ENCODE results near the gene CDH5. TPM values are rescaled to one million over a fixed set of nuclear protein-coding genes. Genes with fewer than 3 reads are reported as not detected.
A peak's percentile ranks its signal among the peaks of the same experiment; 100 is the strongest.

Gene CDH5
- total and polyA plus RNA-seq, 5 donors from 2014 or later: not detected

DNA sequence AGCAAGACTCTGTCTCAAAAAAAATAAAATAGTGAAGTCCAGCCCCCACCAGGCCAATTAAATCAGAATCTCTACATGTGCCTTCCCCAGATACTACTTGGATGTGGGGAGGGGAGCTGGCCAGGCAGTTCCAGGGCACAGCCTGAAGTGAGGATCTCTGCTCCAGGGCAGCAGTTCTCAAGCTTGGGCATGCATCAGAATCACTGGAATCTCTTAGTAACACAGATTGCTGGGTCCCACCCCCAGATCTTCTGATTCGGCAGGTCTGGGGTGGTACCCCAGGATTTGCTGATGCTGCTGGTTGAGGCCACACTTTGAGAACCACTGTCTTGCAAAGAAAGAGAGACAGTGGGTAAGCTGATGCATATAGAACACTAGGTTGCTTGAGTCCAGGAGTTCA lies 8.3 kb upstream of the CDH5 start:
- peaks cover 0 to 3% (median 0%) of the 10 kb centered on the region in 4 donors for H3K4me1 Mint-ChIP-seq
- no peaks in the 10 kb centered on the region for H3K4me1 ChIP-seq (ENCODE audit: control insufficient read depth, insufficient read depth, low read length, poor library complexity, severe bottlenecking)
- no peaks in the 10 kb centered on the region for H3K36me3 Mint-ChIP-seq
- no peak for ATAC-seq (ENCODE audit: low read depth in 2 of 2)
- peaks cover 35% of the 10 kb centered on the region for H3K27me3 Mint-ChIP-seq
- no peak overlapping the region for H3K4me3 Mint-ChIP-seq
- H3K27ac Mint-ChIP-seq: no peak overlapping the region
- no peaks in the 10 kb centered on the region for H3K9me3 ChIP-seq (ENCODE audit: control insufficient read depth in 2 of 2, low read length in 2 of 2)
- H3K4me3 ChIP-seq (ENCODE audit: low read depth, low read length): no peak overlapping the region
- no peaks in the 10 kb centered on the region for H3K36me3 ChIP-seq (ENCODE audit: control insufficient read depth, insufficient read depth, low read length)
- H3K27me3 ChIP-seq (ENCODE audit: control insufficient read depth, insufficient read depth, low read length): no peaks in the 10 kb centered on the region
- peaks cover 0 to 2% (median 0%) of the 10 kb centered on the region in 7 donors for H3K9me3 Mint-ChIP-seq
- H3K27ac ChIP-seq (ENCODE audit: insufficient read depth, low read length, poor library complexity, severe bottlenecking): no peak overlapping the region
- DNase-seq: no peak

DNA sequence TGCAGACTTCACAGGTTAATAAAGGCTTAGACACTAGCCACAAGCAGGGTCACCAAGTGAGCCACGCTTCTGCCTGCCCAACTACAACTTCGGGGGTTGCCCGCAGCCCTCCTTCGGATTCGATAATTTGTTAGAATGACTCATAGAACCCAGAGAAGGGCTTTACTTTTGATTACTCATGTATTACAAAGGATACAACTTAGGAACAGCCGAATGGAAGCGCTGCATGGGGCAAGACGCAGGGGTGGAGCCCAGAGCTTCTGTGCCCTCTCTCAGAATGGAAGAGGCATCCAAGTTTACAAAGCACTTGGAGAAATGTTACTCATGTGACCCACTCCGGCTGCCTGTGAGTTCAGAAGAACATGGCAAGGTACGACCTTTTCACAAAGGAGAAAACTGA lies 7.5 kb upstream of the CDH5 start:
- Mint-ChIP-seq H3K4me3 (no peak overlapping the region), H3K27me3 (peaks cover 30% of the 10 kb centered on the region), H3K4me1 (peaks cover 0 to 3% (median 0%) of the 10 kb centered on the region in 4 donors), H3K27ac (no peak overlapping the region), H3K36me3 (no peaks in the 10 kb centered on the region), H3K9me3 (peaks cover 0 to 2% (median 0%) of the 10 kb centered on the region in 7 donors)
- Histone ChIP-seq H3K4me1 (ENCODE audit: control insufficient read depth, insufficient read depth, low read length, poor library complexity, severe bottlenecking) (no peaks in the 10 kb centered on the region), H3K36me3 (ENCODE audit: control insufficient read depth, insufficient read depth, low read length) (no peaks in the 10 kb centered on the region), H3K27ac (ENCODE audit: insufficient read depth, low read length, poor library complexity, severe bottlenecking) (no peak overlapping the region), H3K27me3 (ENCODE audit: control insufficient read depth, insufficient read depth, low read length) (peaks cover 4% of the 10 kb centered on the region), H3K9me3 (ENCODE audit: control insufficient read depth in 2 of 2, low read length in 2 of 2) (no peaks in the 10 kb centered on the region), H3K4me3 (ENCODE audit: low read depth, low read length) (no peak overlapping the region)
- DNase-seq (no peak), ATAC-seq (ENCODE audit: low read depth in 2 of 2) (no peak)

DNA sequence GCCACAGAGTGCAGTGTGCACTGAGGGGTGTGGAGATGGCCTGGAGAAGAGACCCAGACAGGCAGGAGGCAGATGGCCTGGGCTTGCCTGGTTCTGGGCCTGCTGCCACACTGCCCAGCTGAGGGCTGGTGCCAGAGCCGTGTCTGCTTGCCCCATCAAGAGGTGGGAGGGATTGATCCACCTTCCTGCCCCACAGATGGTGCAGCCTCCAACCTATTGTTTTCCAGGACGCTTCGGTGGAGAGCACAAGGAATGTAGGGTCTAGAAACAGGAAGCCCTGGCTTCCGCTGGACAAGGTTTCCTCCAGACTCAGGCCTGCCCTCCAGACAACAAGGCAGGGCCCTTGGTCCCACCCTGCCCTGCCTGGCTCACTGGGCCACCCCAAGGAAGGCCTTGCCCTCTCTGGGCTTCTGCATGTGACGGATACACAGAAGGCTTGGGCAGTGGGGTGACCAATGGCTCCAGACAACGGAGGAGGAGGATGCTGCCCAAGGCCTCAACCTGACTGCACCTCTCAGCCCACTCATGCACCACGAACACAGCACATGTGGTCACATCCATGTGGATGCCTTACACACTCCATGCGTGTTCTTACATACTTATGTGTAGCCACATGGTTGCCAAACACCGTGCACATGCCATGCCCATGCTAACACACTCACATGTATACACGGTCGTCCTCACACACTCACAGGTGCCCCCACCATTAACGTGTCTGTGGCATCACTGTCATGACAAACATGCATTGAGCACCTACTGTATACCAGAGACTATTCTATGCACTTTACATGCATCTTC lies 6.5 kb upstream of the CDH5 start:
- H3K27ac Mint-ChIP-seq: no peak overlapping the region
- Histone ChIP-seq H3K4me3 (ENCODE audit: low read depth, low read length) (no peak overlapping the region), H3K27ac (ENCODE audit: insufficient read depth, low read length, poor library complexity, severe bottlenecking) (no peak overlapping the region), H3K9me3 (ENCODE audit: control insufficient read depth in 2 of 2, low read length in 2 of 2) (no peaks in the 10 kb centered on the region), H3K4me1 (ENCODE audit: control insufficient read depth, insufficient read depth, low read length, poor library complexity, severe bottlenecking) (no peaks in the 10 kb centered on the region), H3K36me3 (ENCODE audit: control insufficient read depth, insufficient read depth, low read length) (no peaks in the 10 kb centered on the region), H3K27me3 (ENCODE audit: control insufficient read depth, insufficient read depth, low read length) (peaks cover 4% of the 10 kb centered on the region)
- H3K4me3 Mint-ChIP-seq: no peak overlapping the region
- DNase-seq (no peak), ATAC-seq (ENCODE audit: low read depth in 2 of 2) (no peak)
- H3K27me3 Mint-ChIP-seq: peaks cover 29% of the 10 kb centered on the region
- peaks cover 0 to 3% (median 0%) of the 10 kb centered on the region in 4 donors for H3K4me1 Mint-ChIP-seq
- H3K9me3 Mint-ChIP-seq: peaks cover 0 to 2% (median 0%) of the 10 kb centered on the region in 7 donors
- no peaks in the 10 kb centered on the region for H3K36me3 Mint-ChIP-seq

DNA sequence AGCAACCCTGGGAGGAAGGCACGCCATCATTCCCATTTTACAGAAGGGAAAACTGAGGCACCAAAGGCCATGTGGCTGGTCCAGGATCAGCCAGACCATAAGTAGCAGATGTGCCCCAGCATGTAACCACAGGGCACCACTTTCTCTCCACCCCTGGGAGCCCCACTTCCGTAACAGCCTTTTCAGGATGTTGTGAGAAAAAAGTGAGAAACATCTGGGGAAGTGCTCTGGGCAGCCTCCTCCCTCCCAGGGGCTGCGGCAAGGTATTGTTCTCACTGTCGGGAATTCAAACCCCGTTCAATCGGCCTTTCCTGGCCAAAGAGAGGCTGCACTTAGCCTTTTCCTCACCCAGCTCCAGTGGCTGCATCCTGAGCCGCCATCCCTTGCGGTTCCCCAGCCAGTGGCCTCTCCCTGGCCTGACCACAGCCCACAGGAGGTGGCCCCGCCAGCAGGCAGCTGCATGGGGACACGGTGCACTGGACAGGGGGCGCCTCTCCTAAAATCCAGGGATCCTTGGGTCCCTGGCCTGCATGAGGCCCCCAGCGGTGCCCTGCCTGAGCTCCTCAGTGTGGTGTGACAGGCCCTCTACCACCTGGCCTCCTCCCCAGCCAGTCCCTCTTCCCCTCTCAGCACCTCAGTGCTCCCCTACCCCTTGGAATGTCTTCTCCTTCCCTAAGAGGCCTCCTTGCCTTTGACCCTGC lies 5.7 kb upstream of the CDH5 start:
- H3K27ac ChIP-seq (ENCODE audit: insufficient read depth, low read length, poor library complexity, severe bottlenecking): no peak overlapping the region
- Mint-ChIP-seq H3K27me3 (peaks cover 36% of the 10 kb centered on the region), H3K36me3 (no peaks in the 10 kb centered on the region), H3K27ac (no peak overlapping the region), H3K4me3 (no peak overlapping the region), H3K4me1 (peaks cover 0 to 3% (median 0%) of the 10 kb centered on the region in 4 donors), H3K9me3 (peaks cover 0 to 2% (median 0%) of the 10 kb centered on the region in 7 donors)
- H3K27me3 ChIP-seq (ENCODE audit: control insufficient read depth, insufficient read depth, low read length): peaks cover 5% of the 10 kb centered on the region
- H3K9me3 ChIP-seq (ENCODE audit: control insufficient read depth in 2 of 2, low read length in 2 of 2): no peaks in the 10 kb centered on the region
- H3K4me1 ChIP-seq (ENCODE audit: control insufficient read depth, insufficient read depth, low read length, poor library complexity, severe bottlenecking): no peaks in the 10 kb centered on the region
- H3K36me3 ChIP-seq (ENCODE audit: control insufficient read depth, insufficient read depth, low read length): no peaks in the 10 kb centered on the region
- no peak overlapping the region for H3K4me3 ChIP-seq (ENCODE audit: low read depth, low read length)
- no peak for ATAC-seq (ENCODE audit: low read depth in 2 of 2)
- DNase-seq: no peak

DNA sequence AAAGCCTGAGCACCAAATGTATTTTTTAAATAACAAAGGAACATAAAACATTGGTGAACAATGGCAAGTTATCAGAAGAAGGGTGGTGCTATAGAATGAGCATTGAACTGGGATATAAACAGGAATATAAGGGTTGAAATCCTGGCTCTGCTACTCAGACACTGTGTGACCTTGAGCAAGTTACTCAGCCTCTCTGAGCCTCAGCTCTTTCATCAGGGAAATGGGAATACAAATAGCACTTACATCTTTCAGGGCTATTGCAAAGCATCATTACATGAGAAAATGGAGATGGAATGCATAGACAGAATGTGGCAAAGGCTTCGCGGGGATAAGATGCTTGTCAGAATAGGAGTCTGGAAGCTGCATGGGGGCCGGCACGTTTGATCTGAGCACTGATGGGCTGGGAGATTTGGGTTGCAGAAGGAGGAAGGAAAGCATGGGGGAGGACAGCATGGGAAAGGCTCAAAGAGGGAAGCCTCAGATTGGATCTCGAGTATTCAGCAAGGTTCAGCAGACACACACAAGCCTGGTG lies 4.8 kb upstream of the CDH5 start:
- H3K27me3 ChIP-seq (ENCODE audit: control insufficient read depth, insufficient read depth, low read length): peaks cover 8% of the 10 kb centered on the region
- ATAC-seq (ENCODE audit: low read depth in 2 of 2) (no peak), DNase-seq (no peak)
- H3K4me3 ChIP-seq (ENCODE audit: low read depth, low read length): no peak overlapping the region
- Mint-ChIP-seq H3K27ac (peak overlapping the region in 1 of 3 donors; percentile 55), H3K9me3 (peaks cover 0 to 2% (median 0%) of the 10 kb centered on the region in 7 donors), H3K4me3 (no peak overlapping the region), H3K4me1 (peaks cover 0 to 3% (median 0%) of the 10 kb centered on the region in 4 donors), H3K36me3 (no peaks in the 10 kb centered on the region), H3K27me3 (peaks cover 28% of the 10 kb centered on the region)
- no peak overlapping the region for H3K27ac ChIP-seq (ENCODE audit: insufficient read depth, low read length, poor library complexity, severe bottlenecking)
- H3K4me1 ChIP-seq (ENCODE audit: control insufficient read depth, insufficient read depth, low read length, poor library complexity, severe bottlenecking): no peaks in the 10 kb centered on the region
- no peaks in the 10 kb centered on the region for H3K36me3 ChIP-seq (ENCODE audit: control insufficient read depth, insufficient read depth, low read length)
- no peaks in the 10 kb centered on the region for H3K9me3 ChIP-seq (ENCODE audit: control insufficient read depth in 2 of 2, low read length in 2 of 2)

DNA sequence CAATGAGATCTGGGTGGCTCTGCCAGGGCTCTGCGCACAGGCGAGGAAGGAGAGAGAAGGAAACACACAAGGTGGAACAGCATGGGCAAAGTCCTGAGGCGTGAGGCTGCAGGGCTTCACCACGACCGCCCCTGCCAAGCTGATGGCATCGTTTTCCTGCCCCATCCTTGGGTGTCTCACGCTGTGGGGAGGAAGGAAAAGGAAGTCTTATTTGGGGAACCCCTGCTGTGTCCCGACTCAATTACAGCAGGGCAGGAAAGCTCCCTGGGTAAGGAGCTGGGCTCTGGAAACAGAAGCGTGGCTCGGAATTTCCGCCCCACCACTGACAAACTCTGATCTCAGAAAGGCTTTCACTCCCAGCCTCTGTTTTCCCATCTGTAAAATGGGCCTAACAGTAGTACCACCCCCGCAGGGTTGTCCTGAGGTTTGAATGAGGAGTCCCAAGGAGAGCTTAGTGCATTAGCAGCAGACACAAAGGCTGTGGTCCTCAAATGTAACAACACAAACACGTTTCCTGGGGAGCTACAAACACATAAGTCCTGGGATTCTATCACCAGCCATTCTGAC lies 3.2 kb upstream of the CDH5 start:
- H3K4me3 Mint-ChIP-seq: no peak overlapping the region
- no peak for ATAC-seq (ENCODE audit: low read depth in 2 of 2)
- H3K4me1 Mint-ChIP-seq: no peaks in the 10 kb centered on the region
- Histone ChIP-seq H3K4me3 (ENCODE audit: low read depth, low read length) (no peak overlapping the region), H3K27me3 (ENCODE audit: control insufficient read depth, insufficient read depth, low read length) (peaks cover 8% of the 10 kb centered on the region), H3K4me1 (ENCODE audit: control insufficient read depth, insufficient read depth, low read length, poor library complexity, severe bottlenecking) (no peaks in the 10 kb centered on the region), H3K27ac (ENCODE audit: insufficient read depth, low read length, poor library complexity, severe bottlenecking) (no peak overlapping the region), H3K9me3 (ENCODE audit: control insufficient read depth in 2 of 2, low read length in 2 of 2) (no peaks in the 10 kb centered on the region), H3K36me3 (ENCODE audit: control insufficient read depth, insufficient read depth, low read length) (no peaks in the 10 kb centered on the region)
- DNase-seq: no peak
- peaks cover 25% of the 10 kb centered on the region for H3K27me3 Mint-ChIP-seq
- peak overlapping the region in 1 of 3 donors; percentile 95 for H3K27ac Mint-ChIP-seq
- H3K36me3 Mint-ChIP-seq: no peaks in the 10 kb centered on the region
- H3K9me3 Mint-ChIP-seq: peaks cover 0 to 2% (median 0%) of the 10 kb centered on the region in 7 donors

DNA sequence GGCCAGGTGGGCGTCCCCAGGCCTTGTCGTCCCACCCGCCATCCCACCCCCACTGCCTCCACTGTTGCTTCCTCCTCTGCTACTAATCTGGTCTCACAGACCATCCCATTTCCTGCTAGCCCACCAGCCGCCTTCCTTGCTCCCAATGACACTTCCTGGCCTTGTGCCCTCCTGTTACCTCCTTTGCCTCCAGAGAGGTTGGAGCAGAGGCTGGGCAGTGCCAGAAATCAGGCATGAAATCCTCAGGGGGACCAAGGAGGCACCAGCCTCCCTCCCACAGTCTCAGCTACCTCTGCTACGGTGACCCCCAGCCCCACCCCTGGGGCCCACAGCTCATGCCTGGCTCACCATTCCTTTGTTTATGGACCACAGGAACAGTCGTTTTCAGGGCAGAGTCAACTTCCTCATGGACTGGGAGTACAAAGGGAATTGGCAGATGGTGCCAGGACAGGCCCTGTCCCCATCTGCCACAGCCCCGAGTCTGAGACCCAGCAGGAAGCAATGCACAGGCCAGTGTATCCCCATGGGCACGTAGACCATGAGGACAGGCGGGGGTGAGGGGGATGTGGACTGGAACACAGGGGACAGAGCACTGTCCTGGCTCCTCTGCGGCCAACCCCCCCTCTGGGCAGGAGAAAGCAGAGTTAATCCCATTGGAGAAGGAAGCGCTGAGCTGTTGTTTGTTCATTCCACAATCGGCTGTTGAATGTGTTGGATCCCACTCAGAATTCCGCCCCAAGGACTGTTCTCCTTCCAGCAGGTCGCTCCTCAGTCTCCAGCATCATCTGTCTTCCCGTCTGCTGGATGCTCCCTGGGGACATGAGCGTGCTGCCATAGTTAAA lies 2.2 kb upstream of the CDH5 start:
- H3K27ac Mint-ChIP-seq: no peak overlapping the region

More for the DNA sequence above, 2.2 kb upstream of the CDH5 start:
- H3K9me3 Mint-ChIP-seq: peaks cover 0 to 2% (median 0%) of the 10 kb centered on the region in 7 donors
- no peak for DNase-seq
- H3K27me3 Mint-ChIP-seq: peaks cover 25% of the 10 kb centered on the region
- no peak overlapping the region for H3K4me3 Mint-ChIP-seq
- H3K4me1 Mint-ChIP-seq: peaks cover 0 to 7% (median 1%) of the 10 kb centered on the region in 4 donors
- no peaks in the 10 kb centered on the region for H3K36me3 Mint-ChIP-seq
- peaks cover 8% of the 10 kb centered on the region for H3K27me3 ChIP-seq (ENCODE audit: control insufficient read depth, insufficient read depth, low read length)
- no peaks in the 10 kb centered on the region for H3K4me1 ChIP-seq (ENCODE audit: control insufficient read depth, insufficient read depth, low read length, poor library complexity, severe bottlenecking)
- no peak overlapping the region for H3K4me3 ChIP-seq (ENCODE audit: low read depth, low read length)
- no peaks in the 10 kb centered on the region for H3K9me3 ChIP-seq (ENCODE audit: control insufficient read depth in 2 of 2, low read length in 2 of 2)
- no peaks in the 10 kb centered on the region for H3K36me3 ChIP-seq (ENCODE audit: control insufficient read depth, insufficient read depth, low read length)
- ATAC-seq (ENCODE audit: low read depth in 2 of 2): no peak
- no peak overlapping the region for H3K27ac ChIP-seq (ENCODE audit: insufficient read depth, low read length, poor library complexity, severe bottlenecking)
